ENCODE data around the gene AHNAK. TPM values are rescaled to one million over a fixed set of nuclear protein-coding genes. Genes with fewer than 3 reads are reported as not detected.
"Not testable (repeated sequence)": the region's sequence is repeated elsewhere in the genome, so short reads cannot be mapped to it uniquely, and the experiment has no call there.

AHNAK gene
- polyA plus RNA-seq, 1 experiment: 231 TPM

- H3K27me3 ChIP-seq (ENCODE audit: control insufficient read depth, insufficient read depth, low read length): no peaks in the 10 kb centered on the region
- peak overlapping the region; percentile 80 for H3K27ac ChIP-seq (ENCODE audit: low read depth, low read length)
- DNase-seq (ENCODE audit: low read depth, low spot score): no peak
- no peaks in the 10 kb centered on the region; the same call in 1 of the 2 replicates for H3K9me3 ChIP-seq (ENCODE audit: control insufficient read depth, insufficient read depth, low read length)
- POLR2A ChIA-PET: interaction anchor here (1.0 to 2.6 kb wide), 20 partner anchors 9 to 249 kb away, joined by 3 to 67 read pairs (median 7); partner anchors contain the start of genes AHNAK, B3GAT3, C11orf98 and CSKMT
- no peak for TF ChIP-seq CTCF (IDR thresholded peaks at IDR 0.05; ENCODE audit: low read depth, low read length)
- CTCF ChIA-PET: interaction anchor here (0.6 to 3.9 kb wide), 12 partner anchors 8 to 198 kb away, joined by 3 to 14 read pairs (median 6); partner anchors contain the start of gene B3GAT3
- peak overlapping the region; percentile 68 for H3K4me3 ChIP-seq (ENCODE audit: low read depth, low read length)
Observed at GRCh38 chr11:62592146-62592815, 45.7 kb upstream of the AHNAK start.

- H3K27ac ChIP-seq (ENCODE audit: low read depth, low read length): peak within 1 kb of the TSS; percentile 87
- TF ChIP-seq CTCF (IDR thresholded peaks at IDR 0.05; ENCODE audit: low read depth, low read length): no peak
- peak within 1 kb of the TSS; percentile 68 for H3K4me3 ChIP-seq (ENCODE audit: low read depth, low read length)
- ChIA-PET POLR2A (interaction anchor here (0.5 to 2.6 kb wide), 29 partner anchors 7 to 1217 kb away, joined by 3 to 67 read pairs (median 6); partner anchors contain the start of genes AHNAK, B3GAT3, C11orf98 and CSKMT), CTCF (interaction anchor here (0.7 to 3.9 kb wide), 10 partner anchors 9 to 210 kb away, joined by 3 to 14 read pairs (median 7); partner anchors contain the start of gene B3GAT3)
- H3K27me3 ChIP-seq (ENCODE audit: control insufficient read depth, insufficient read depth, low read length): no peaks in the 10 kb centered on the region
- peak; percentile 97 for DNase-seq (ENCODE audit: low read depth, low spot score)
- H3K9me3 ChIP-seq (ENCODE audit: control insufficient read depth, insufficient read depth, low read length): no peaks in the 10 kb centered on the region; the same call in 1 of the 2 replicates
Observed at GRCh38 chr11:62591448-62592145, 45.0 kb upstream of the AHNAK start, which contains the start of gene TUT1. TSS of gene TUT1 (minus strand) at chr11:62591523. CDS start at chr11:62591485, 38 bp downstream.

GRCh38 chr11:62588966-62589637 is 42.5 kb upstream of the AHNAK start:
- peak; percentile 49 for TF ChIP-seq CTCF (IDR thresholded peaks at IDR 0.05; ENCODE audit: low read depth, low read length)
- ChIA-PET CTCF (interaction anchor here (0.7 to 1.3 kb wide), 3 partner anchors 12 to 46 kb away, joined by 3 read pairs; partner anchors contain the start of gene MTA2), POLR2A (no interaction called here)
- H3K9me3 ChIP-seq (ENCODE audit: control insufficient read depth, insufficient read depth, low read length): no peaks in the 10 kb centered on the region; the same call in 1 of the 2 replicates
- H3K4me3 ChIP-seq (ENCODE audit: low read depth, low read length): no peak overlapping the region
- DNase-seq (ENCODE audit: low read depth, low spot score): no peak
- H3K27ac ChIP-seq (ENCODE audit: low read depth, low read length): no peak overlapping the region
- no peaks in the 10 kb centered on the region for H3K27me3 ChIP-seq (ENCODE audit: control insufficient read depth, insufficient read depth, low read length)

- ChIA-PET CTCF (interaction anchor here (1.2 to 1.3 kb wide), 2 partner anchors 42 to 191 kb away, joined by 3 read pairs; no protein-coding TSS in a partner anchor), POLR2A (interaction anchor here (1.1 kb wide), 1 partner anchor 12 kb away, joined by 3 read pairs; the partner anchor contains the start of gene EEF1G)
- not testable (repeated sequence) for DNase-seq (ENCODE audit: low read depth, low spot score); H3K9me3 ChIP-seq (ENCODE audit: control insufficient read depth, insufficient read depth, low read length); H3K4me3 ChIP-seq (ENCODE audit: low read depth, low read length); H3K27ac ChIP-seq (ENCODE audit: low read depth, low read length); H3K27me3 ChIP-seq (ENCODE audit: control insufficient read depth, insufficient read depth, low read length)
Observed at GRCh38 chr11:62585356-62585755, 38.8 kb upstream of the AHNAK start.

GRCh38 chr11:62581735-62582134 is 35.1 kb upstream of the AHNAK start:
- H3K27ac ChIP-seq (ENCODE audit: low read depth, low read length); H3K4me3 ChIP-seq (ENCODE audit: low read depth, low read length); DNase-seq (ENCODE audit: low read depth, low spot score); CTCF ChIA-PET; H3K27me3 ChIP-seq (ENCODE audit: control insufficient read depth, insufficient read depth, low read length); H3K9me3 ChIP-seq (ENCODE audit: control insufficient read depth, insufficient read depth, low read length): not testable (repeated sequence)
- POLR2A ChIA-PET: interaction anchor here (2.0 kb wide), 1 partner anchor 10 kb away, joined by 6 read pairs; the partner anchor contains the start of gene TUT1
